Peyer's patch (tissue), 4 donors: Measurements from ENCODE around the gene APBA1.

ENCODE experiments used
- CTCF ChIP-seq, 6 experiments: fragments of 450-650 bp in 4 of 6; fragments of 200-600 bp in 2 of 6; sonication (generic) in 1 of 6; IDR thresholded peaks; one replicate each; pipeline ENCODE4 v1.5.1; 2017 to 2019; ENCODE audit warnings: antibody characterized with exemption in 6 of 6, mild to moderate bottlenecking in 3 of 6, moderate library complexity in 1 of 6
- POLR2A ChIP-seq, 2 donors: fragments of 450-650 bp; IDR thresholded peaks; one replicate each; pipeline ENCODE4 v1.5.1; 2017; ENCODE audit warnings: antibody characterized with exemption in 2 of 2, mild to moderate bottlenecking in 2 of 2, moderate library complexity in 2 of 2

- TF ChIP-seq CTCF (IDR thresholded peaks at IDR 0.05): no peak
- TF ChIP-seq POLR2A (IDR thresholded peaks at IDR 0.05): no peak
These were observed 70.5 kb downstream of the APBA1 start for GRCh38 chr9:69601698-69602097.
